Measurements from ENCODE around the gene PLA2G4D. TPM values are rescaled to one million over a fixed set of nuclear protein-coding genes. Genes with fewer than 3 reads are reported as not detected.

The PLA2G4D gene
- total and polyA plus RNA-seq, 10 of the 15 experiments (the other 5 are each of a cell fraction or from before 2014, with no cell fraction given): 0.03 TPM; not detected in 9

- TF ChIP-seq, protein P1, sequence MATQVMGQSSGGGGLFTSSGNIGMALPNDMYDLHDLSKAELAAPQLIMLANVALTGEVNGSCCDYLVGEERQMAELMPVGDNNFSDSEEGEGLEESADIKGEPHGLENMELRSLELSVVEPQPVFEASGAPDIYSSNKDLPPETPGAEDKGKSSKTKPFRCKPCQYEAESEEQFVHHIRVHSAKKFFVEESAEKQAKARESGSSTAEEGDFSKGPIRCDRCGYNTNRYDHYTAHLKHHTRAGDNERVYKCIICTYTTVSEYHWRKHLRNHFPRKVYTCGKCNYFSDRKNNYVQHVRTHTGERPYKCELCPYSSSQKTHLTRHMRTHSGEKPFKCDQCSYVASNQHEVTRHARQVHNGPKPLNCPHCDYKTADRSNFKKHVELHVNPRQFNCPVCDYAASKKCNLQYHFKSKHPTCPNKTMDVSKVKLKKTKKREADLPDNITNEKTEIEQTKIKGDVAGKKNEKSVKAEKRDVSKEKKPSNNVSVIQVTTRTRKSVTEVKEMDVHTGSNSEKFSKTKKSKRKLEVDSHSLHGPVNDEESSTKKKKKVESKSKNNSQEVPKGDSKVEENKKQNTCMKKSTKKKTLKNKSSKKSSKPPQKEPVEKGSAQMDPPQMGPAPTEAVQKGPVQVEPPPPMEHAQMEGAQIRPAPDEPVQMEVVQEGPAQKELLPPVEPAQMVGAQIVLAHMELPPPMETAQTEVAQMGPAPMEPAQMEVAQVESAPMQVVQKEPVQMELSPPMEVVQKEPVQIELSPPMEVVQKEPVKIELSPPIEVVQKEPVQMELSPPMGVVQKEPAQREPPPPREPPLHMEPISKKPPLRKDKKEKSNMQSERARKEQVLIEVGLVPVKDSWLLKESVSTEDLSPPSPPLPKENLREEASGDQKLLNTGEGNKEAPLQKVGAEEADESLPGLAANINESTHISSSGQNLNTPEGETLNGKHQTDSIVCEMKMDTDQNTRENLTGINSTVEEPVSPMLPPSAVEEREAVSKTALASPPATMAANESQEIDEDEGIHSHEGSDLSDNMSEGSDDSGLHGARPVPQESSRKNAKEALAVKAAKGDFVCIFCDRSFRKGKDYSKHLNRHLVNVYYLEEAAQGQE (IDR thresholded peaks at IDR 0.05; ENCODE audit: low read depth, low read length): no peak
- TF ChIP-seq ZZZ3 (IDR thresholded peaks at IDR 0.05; ENCODE audit: control insufficient read depth, insufficient read length, low read depth) (no peak), POLR2A (IDR thresholded peaks at IDR 0.05; ENCODE audit: low read depth, low read length) (no peak), HCFC1 (IDR thresholded peaks at IDR 0.05; ENCODE audit: low read length) (no peak), FOS (IDR thresholded peaks at IDR 0.05; ENCODE audit: borderline replicate concordance, extremely low read depth, insufficient read length) (no peak), CHD2 (IDR thresholded peaks at IDR 0.05; ENCODE audit: borderline replicate concordance, low read depth, low read length) (no peak), CREM (IDR thresholded peaks at IDR 0.05; ENCODE audit: low read depth) (no peak), SMARCA5 (IDR thresholded peaks at IDR 0.05) (no peak)
- TF ChIP-seq, protein P2, sequence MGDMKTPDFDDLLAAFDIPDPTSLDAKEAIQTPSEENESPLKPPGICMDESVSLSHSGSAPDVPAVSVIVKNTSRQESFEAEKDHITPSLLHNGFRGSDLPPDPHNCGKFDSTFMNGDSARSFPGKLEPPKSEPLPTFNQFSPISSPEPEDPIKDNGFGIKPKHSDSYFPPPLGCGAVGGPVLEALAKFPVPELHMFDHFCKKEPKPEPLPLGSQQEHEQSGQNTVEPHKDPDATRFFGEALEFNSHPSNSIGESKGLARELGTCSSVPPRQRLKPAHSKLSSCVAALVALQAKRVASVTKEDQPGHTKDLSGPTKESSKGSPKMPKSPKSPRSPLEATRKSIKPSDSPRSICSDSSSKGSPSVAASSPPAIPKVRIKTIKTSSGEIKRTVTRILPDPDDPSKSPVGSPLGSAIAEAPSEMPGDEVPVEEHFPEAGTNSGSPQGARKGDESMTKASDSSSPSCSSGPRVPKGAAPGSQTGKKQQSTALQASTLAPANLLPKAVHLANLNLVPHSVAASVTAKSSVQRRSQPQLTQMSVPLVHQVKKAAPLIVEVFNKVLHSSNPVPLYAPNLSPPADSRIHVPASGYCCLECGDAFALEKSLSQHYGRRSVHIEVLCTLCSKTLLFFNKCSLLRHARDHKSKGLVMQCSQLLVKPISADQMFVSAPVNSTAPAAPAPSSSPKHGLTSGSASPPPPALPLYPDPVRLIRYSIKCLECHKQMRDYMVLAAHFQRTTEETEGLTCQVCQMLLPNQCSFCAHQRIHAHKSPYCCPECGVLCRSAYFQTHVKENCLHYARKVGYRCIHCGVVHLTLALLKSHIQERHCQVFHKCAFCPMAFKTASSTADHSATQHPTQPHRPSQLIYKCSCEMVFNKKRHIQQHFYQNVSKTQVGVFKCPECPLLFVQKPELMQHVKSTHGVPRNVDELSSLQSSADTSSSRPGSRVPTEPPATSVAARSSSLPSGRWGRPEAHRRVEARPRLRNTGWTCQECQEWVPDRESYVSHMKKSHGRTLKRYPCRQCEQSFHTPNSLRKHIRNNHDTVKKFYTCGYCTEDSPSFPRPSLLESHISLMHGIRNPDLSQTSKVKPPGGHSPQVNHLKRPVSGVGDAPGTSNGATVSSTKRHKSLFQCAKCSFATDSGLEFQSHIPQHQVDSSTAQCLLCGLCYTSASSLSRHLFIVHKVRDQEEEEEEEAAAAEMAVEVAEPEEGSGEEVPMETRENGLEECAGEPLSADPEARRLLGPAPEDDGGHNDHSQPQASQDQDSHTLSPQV (IDR thresholded peaks at IDR 0.05): no peak
Measured at GRCh38 chr15:42070976-42071350, 23.4 kb downstream of the PLA2G4D start (continued).

Measured in GM12878 (cell line).